ENCODE measurements around the gene UPF2. TPM values are rescaled to one million over a fixed set of nuclear protein-coding genes. Genes with fewer than 3 reads are reported as not detected.

The UPF2 gene
- total RNA-seq, 1 donor, result 20.6 TPM

- no peaks in the 10 kb centered on the region for H3K27me3 ChIP-seq (ENCODE audit: insufficient read depth, low read length)
- H3K9me3 ChIP-seq (ENCODE audit: low read depth, low read length), result no peaks in the 10 kb centered on the region
- H3K4me3 ChIP-seq (ENCODE audit: low read length), result no peak overlapping the region
Measured at GRCh38 chr10:11958956-11959355, 83.7 kb downstream of the UPF2 start.

GRCh38 chr10:11951695-11952094 lies 90.9 kb downstream of the UPF2 start:
- Histone ChIP-seq H3K4me3 (ENCODE audit: low read length) (no peak overlapping the region), H3K4me1 (ENCODE audit: insufficient read depth, low read length) (no peaks in the 10 kb centered on the region), H3K27me3 (ENCODE audit: insufficient read depth, low read length) (no peaks in the 10 kb centered on the region), H3K9me3 (ENCODE audit: low read depth, low read length) (no peaks in the 10 kb centered on the region)

More at GRCh38 chr10:11958956-11959355, 83.7 kb downstream of the UPF2 start:
- H3K4me1 ChIP-seq (ENCODE audit: insufficient read depth, low read length), result no peaks in the 10 kb centered on the region

- Histone ChIP-seq H3K27me3 (ENCODE audit: insufficient read depth, low read length) (no peaks in the 10 kb centered on the region), H3K4me3 (ENCODE audit: low read length) (no peak overlapping the region), H3K9me3 (ENCODE audit: low read depth, low read length) (no peaks in the 10 kb centered on the region), H3K4me1 (ENCODE audit: insufficient read depth, low read length) (no peaks in the 10 kb centered on the region)
Measured at GRCh38 chr10:11950325-11951018, 92.1 kb downstream of the UPF2 start.

GRCh38 chr10:11949152-11949551 lies 93.5 kb downstream of the UPF2 start:
- Histone ChIP-seq H3K4me3 (ENCODE audit: low read length) (no peak overlapping the region), H3K4me1 (ENCODE audit: insufficient read depth, low read length) (no peaks in the 10 kb centered on the region), H3K27me3 (ENCODE audit: insufficient read depth, low read length) (no peaks in the 10 kb centered on the region), H3K9me3 (ENCODE audit: low read depth, low read length) (no peaks in the 10 kb centered on the region)

GRCh38 chr10:11946652-11947051 lies 96.0 kb downstream of the UPF2 start:
- no peaks in the 10 kb centered on the region for H3K9me3 ChIP-seq (ENCODE audit: low read depth, low read length)
- no peaks in the 10 kb centered on the region for H3K4me1 ChIP-seq (ENCODE audit: insufficient read depth, low read length)
- no peak overlapping the region for H3K4me3 ChIP-seq (ENCODE audit: low read length)
- no peaks in the 10 kb centered on the region for H3K27me3 ChIP-seq (ENCODE audit: insufficient read depth, low read length)

GRCh38 chr10:11936389-11937152 lies 106.0 kb downstream of the UPF2 start:
- H3K27me3 ChIP-seq (ENCODE audit: insufficient read depth, low read length), result no peaks in the 10 kb centered on the region
- no peak overlapping the region for H3K4me3 ChIP-seq (ENCODE audit: low read length)
- H3K4me1 ChIP-seq (ENCODE audit: insufficient read depth, low read length), result no peaks in the 10 kb centered on the region
- no peaks in the 10 kb centered on the region for H3K9me3 ChIP-seq (ENCODE audit: low read depth, low read length)

GRCh38 chr10:11934262-11934661 lies 108.3 kb downstream of the UPF2 start:
- Histone ChIP-seq H3K4me3 (ENCODE audit: low read length) (no peak overlapping the region), H3K27me3 (ENCODE audit: insufficient read depth, low read length) (no peaks in the 10 kb centered on the region), H3K9me3 (ENCODE audit: low read depth, low read length) (no peaks in the 10 kb centered on the region), H3K4me1 (ENCODE audit: insufficient read depth, low read length) (no peaks in the 10 kb centered on the region)

GRCh38 chr10:11933577-11934223 lies 108.9 kb downstream of the UPF2 start:
- Histone ChIP-seq H3K9me3 (ENCODE audit: low read depth, low read length) (no peaks in the 10 kb centered on the region), H3K4me3 (ENCODE audit: low read length) (no peak overlapping the region), H3K4me1 (ENCODE audit: insufficient read depth, low read length) (no peaks in the 10 kb centered on the region), H3K27me3 (ENCODE audit: insufficient read depth, low read length) (no peaks in the 10 kb centered on the region)

- no peaks in the 10 kb centered on the region for H3K9me3 ChIP-seq (ENCODE audit: low read depth, low read length)
- no peaks in the 10 kb centered on the region for H3K4me1 ChIP-seq (ENCODE audit: insufficient read depth, low read length)
- no peak overlapping the region for H3K4me3 ChIP-seq (ENCODE audit: low read length)
- no peaks in the 10 kb centered on the region for H3K27me3 ChIP-seq (ENCODE audit: insufficient read depth, low read length)
Measured at GRCh38 chr10:11931038-11931437, 111.6 kb downstream of the UPF2 start.

GRCh38 chr10:11930312-11930978 lies 112.2 kb downstream of the UPF2 start:
- Histone ChIP-seq H3K27me3 (ENCODE audit: insufficient read depth, low read length) (no peaks in the 10 kb centered on the region), H3K4me1 (ENCODE audit: insufficient read depth, low read length) (no peaks in the 10 kb centered on the region), H3K9me3 (ENCODE audit: low read depth, low read length) (no peaks in the 10 kb centered on the region), H3K4me3 (ENCODE audit: low read length) (no peak overlapping the region)

- no peaks in the 10 kb centered on the region for H3K27me3 ChIP-seq (ENCODE audit: insufficient read depth, low read length)
- no peaks in the 10 kb centered on the region for H3K4me1 ChIP-seq (ENCODE audit: insufficient read depth, low read length)
- H3K4me3 ChIP-seq (ENCODE audit: low read length), result no peak overlapping the region
Measured at GRCh38 chr10:11927746-11928145, 114.9 kb downstream of the UPF2 start.

GRCh38 chr10:11921800-11922392 lies 120.7 kb downstream of the UPF2 start:
- H3K4me1 ChIP-seq (ENCODE audit: insufficient read depth, low read length), result no peaks in the 10 kb centered on the region
- H3K27me3 ChIP-seq (ENCODE audit: insufficient read depth, low read length), result no peaks in the 10 kb centered on the region
- no peaks in the 10 kb centered on the region for H3K9me3 ChIP-seq (ENCODE audit: low read depth, low read length)
- H3K4me3 ChIP-seq (ENCODE audit: low read length), result no peak overlapping the region

More at GRCh38 chr10:11927746-11928145, 114.9 kb downstream of the UPF2 start:
- no peaks in the 10 kb centered on the region for H3K9me3 ChIP-seq (ENCODE audit: low read depth, low read length)

- no peak overlapping the region for H3K4me3 ChIP-seq (ENCODE audit: low read length)
- no peaks in the 10 kb centered on the region for H3K27me3 ChIP-seq (ENCODE audit: insufficient read depth, low read length)
- H3K4me1 ChIP-seq (ENCODE audit: insufficient read depth, low read length), result no peaks in the 10 kb centered on the region
- H3K9me3 ChIP-seq (ENCODE audit: low read depth, low read length), result no peaks in the 10 kb centered on the region
Measured at GRCh38 chr10:11919271-11919670, 123.3 kb downstream of the UPF2 start.

GRCh38 chr10:11918384-11918783 lies 124.2 kb downstream of the UPF2 start:
- Histone ChIP-seq H3K4me3 (ENCODE audit: low read length) (no peak overlapping the region), H3K4me1 (ENCODE audit: insufficient read depth, low read length) (no peaks in the 10 kb centered on the region), H3K9me3 (ENCODE audit: low read depth, low read length) (no peaks in the 10 kb centered on the region), H3K27me3 (ENCODE audit: insufficient read depth, low read length) (no peaks in the 10 kb centered on the region)

All from mononuclear cell (primary cell).